Renal cortical epithelial cell (primary cell): Measurements from ENCODE around the gene LSAMP. TPM values are rescaled to one million over a fixed set of nuclear protein-coding genes. Genes with fewer than 3 reads are reported as not detected.
"Not testable (repeated sequence)": the region's sequence is repeated elsewhere in the genome, so short reads cannot be mapped to it uniquely, and the experiment has no call there.

Source experiments
- DNase-seq: peaks from one replicate; pipeline ENCODE4 v3.0.0-alpha.2; 2011; ENCODE audit warnings: low read depth
- total RNA-seq: library from RNA; depleted of rRNA; stranded (reverse); fragments of >200 nt; gene quantifications from 2 replicates; pipeline ENCODE4 v1.2.3, GENCODE V29; 2014

Gene LSAMP
- total RNA-seq, 1 donor from 2014 or later, result 0.55 TPM

DNA sequence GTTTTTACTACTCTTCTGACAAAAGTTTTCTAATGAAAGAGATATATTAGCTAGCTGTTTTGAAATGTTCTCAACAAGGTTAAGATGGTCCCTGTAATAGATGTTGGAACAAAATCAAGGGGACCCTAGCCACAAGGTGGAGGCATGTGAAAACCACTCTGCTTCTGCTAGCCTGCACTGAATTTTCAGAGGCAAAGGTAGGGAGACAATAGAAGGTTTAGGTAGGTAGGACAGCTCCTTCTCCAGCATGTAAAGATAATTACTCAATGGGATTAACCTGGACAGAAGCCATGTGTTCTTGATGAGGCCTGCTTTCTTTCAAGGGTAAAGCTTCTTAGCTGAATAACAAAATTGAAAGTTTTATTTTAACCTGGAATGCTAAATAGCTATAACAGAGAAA is 333.5 kb downstream of the LSAMP start:
- DNase-seq, result no peak

DNA sequence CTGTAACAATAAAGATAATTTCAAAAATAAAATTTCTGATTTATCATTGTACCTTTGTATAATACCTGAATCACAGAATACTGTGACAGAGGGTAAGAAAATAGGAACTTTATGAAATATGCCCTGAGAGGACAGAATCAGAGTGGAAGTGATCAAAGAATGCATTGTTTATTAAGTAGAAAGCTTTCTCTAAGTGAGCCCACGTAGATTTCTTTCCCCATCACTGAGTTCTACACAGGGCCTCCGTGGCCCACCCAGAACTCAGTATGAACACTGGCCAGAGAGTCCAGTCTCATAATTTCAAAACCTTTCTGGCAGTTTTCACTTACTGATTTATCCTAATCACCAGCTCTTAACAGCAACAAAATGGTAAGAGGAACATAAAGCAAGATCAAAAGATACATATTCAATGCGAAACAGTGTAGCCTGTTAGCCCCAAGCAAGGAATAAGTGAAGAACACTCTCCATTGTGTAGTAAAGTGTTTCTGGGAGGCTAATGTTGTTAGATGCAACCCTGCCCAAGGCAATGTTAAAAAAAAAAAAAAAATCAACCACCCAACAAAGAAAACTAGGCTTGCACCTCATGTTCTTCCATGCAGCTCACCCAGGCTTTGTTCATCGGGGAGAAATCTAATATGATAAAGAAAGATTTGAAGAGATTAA is 341.3 kb downstream of the LSAMP start:
- DNase-seq, result peak; percentile 3

DNA sequence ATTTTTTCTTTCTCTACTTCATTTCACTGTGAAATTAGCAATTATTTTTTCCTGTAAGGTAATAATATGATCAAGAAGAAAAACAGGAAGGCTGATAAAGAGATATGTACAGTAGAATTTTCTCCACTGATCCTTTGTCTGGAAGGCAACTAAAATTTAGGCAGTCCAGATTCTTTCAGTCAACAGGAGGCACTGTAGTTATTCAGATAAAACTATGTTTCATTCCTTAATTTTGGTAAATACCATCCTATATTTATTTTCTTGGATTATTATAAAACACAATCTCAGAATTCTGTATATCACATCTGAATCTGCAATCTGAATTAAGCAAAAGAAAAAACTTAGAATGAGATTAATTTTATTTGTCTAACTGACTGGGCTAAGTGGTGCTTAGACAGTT is 343.2 kb downstream of the LSAMP start:
- DNase-seq, result no peak

DNA sequence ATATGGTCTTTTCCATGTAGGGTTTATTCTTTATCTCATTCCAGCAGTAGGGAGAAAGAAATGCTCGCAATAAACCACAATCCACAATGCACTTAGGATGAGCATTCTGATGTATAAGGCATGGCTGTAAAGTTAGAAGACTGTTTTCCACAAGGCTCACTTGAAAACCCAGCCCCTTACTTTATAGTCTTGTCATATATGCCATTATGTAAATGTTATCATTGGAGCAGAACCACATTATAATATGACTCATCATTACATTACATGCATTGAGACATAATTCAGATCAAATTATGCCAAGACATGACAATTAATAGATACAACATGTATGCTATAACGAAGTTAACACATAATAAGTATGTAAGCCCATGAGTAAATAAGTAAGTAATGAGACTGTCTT is 348.1 kb downstream of the LSAMP start:
- no peak for DNase-seq

DNA sequence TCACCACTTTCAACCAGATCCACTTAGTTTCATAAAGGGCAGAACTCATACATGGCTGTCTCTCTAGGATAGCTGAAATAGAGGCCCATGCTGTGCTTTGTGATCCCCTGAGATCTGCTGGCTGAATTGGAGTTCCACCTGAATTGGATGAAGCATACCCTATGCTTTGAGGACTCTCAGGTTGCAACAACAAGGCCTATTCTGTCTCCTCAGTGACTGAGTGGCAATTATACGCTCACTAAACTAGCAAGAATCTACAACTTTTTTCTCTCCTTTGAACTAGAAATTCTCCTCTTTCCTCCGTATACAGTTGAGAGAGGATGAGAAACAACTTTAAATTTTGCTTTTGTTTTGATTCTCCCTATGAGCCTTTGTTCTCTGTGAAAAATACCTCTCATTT is 348.7 kb downstream of the LSAMP start:
- no peak for DNase-seq

DNA sequence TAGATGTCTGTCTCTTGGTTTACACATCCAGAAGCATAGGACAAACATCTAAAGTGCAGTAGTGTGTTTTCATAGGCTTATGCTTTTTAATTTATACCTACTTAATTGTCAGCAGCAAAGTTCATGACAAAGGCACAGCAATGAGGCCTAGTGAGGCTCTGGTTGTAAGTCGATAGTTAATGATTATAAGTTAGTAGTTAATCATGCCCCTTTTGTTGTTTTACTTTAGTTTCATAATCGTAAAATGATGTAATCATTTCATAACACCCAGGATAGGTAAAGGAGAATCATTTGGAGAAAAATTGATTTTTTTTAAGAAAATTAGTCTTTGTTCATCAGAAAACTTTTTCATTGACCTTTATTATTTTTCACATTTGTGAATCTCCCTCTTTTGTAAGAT is 351.9 kb downstream of the LSAMP start:
- peak; percentile 64 for DNase-seq

DNA sequence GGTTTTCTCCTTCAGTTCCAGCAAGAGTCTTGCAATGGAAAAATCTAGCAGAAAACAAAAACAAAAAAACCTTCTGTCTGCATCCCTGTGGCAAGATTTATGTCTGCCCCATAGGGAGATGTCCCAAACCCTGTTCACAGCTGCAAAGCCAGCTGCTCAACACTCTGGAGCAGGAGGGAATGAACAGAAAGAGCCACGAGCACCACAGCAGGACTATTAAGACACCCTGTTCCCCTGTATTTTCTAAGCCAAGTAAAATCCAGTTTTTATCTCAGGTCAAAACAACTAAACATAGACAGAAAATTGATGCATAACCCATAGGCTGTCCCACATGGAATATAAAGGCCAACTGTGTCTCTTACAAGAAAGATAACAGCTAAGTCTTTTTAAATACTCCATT is 357.9 kb downstream of the LSAMP start:
- no peak for DNase-seq

DNA sequence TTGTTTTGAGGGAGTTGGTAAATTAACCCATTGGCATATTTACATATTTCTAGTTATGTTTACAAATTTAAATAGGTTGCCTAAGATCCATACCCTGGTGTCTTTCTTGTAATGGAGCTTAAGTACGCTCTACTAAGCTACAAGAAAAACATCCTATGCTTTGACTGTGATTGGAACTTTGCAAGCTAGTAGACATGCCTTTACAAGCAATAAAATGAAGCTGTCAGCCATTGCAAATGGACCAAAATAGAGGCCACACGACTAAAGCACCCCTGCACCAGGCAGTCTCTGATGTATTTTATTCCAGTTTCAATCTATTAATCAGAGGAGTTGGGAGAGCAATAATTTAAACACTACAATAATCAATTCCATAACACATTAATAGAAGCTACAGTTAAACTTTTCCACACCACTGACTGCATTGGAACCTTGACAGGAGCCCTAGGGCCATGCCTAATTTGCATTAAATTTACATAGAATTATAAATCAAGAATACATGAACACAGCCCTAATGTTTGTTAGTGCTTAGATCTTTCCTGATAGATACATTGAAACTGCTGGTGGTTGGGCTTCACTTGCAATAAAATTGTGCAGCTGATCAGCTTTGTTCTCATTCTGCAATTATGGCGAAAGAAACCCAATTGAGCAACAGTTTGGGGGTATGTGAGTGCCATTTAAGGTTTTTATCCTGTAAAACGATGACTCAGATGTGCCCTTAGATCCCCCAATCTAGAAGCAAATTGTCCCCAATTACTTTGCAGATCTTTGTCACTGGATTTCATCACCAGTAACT is 360.1 kb downstream of the LSAMP start:
- DNase-seq, result peak; percentile 62

DNA sequence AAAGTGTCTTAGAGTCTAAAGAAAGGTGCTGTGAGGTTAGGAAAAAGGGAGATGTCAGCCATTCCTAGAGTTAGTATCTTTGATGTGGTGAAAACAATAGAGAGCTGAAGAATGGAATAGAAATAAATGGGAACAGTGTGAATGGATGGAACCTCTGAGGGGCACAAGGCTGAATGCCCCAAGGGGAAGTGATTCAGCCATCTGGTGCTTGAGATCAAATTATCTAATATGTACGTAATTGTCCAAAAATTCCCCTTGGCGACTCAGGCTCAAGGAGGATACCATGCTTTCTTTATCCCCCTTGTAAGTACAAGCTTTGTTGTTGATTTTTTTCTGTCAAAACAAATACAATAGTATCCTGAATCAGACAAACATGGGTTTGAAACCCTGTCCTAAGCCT is 361.6 kb downstream of the LSAMP start:
- DNase-seq, result no peak

DNA sequence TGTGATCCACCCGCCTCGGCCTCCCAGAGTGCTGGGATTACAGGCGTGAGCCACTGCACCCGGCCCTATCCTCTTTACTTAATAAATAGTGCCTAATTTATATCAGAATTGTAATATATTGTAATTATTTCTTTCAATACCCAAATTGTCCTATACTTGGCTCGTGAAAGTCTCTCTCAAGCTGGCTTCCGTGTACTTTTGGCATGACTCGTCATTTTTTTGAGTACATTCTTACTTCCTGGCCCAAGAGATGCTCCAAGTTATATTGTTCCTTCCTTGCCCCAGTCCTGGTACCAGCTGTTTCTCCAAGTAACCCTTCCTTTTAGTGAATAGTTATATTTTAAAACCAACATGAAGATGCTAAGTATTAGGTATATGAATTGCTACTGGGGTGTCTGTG is 366.7 kb downstream of the LSAMP start:
- DNase-seq, result no peak

DNA sequence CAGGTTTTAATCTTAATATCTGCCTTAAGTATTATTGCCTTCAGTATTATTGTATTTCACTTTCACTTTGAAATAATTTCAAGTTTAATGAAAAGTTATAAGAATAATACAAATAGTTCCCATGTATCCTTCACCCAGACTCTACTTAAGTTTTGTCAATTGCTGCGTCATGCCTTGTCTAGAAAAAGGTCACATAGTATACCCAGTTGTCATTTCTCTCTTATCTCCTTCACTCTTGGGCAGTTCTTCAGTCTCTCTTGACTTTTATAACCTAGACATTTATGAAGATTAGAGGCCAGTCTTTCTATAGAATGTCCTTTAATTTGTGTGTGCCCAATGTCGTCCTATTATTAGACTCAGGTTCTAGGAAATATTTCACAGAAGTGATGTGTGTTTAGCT is 367.7 kb downstream of the LSAMP start:
- no peak for DNase-seq

DNA sequence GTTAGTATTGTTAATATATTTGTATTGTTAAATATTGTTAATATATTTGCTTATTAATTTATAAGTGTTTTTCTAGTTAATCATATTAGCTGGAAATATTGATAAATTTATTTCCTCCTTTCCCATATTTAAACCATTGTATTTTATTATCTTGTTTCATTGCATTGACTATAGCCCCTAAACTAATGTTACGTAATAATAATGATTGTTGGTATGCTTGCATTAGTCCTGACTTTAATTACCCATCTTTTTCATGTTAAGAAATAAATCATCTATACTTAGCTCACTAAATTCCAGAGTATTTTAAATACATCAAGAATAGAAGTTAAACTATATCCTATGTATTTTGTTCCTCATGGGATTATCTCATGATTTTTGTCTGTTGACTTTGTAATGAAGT is 368.2 kb downstream of the LSAMP start:
- no peak for DNase-seq

DNA sequence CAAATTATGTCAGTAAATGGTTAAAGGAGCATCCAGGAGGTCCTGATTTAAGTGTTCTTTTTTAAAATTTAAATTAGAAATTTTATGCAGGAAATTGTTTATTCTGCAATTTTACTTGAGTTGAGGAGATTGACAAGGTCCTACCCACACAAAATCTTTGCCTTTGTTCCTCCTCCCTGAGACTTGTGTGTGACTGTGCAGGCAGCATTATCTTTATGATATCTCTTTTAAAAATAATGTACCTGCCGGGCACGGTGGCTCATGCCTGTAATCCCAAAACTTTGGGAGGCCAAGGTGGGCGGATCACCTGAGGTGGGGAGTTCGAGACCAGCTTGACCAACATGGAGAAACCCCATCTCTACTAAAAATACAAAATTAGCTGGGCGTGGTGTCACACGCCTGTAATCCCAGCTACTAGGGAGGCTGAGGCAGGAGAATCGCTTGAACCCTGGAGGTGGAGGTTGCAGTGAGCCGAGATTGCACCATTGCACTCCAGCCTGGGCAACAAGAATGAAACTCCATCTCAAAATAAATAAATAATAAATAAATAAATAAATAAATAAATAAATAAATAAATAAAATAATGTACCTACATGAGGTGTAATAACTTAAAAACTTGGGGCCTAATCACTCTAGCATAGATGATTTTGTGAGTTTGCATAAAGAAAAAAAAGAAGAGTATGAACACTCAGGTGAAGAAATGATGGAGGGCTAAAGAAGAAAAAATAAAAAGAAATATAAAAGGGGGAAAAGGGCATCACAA is 374.6 kb downstream of the LSAMP start:
- not testable (repeated sequence) for DNase-seq

DNA sequence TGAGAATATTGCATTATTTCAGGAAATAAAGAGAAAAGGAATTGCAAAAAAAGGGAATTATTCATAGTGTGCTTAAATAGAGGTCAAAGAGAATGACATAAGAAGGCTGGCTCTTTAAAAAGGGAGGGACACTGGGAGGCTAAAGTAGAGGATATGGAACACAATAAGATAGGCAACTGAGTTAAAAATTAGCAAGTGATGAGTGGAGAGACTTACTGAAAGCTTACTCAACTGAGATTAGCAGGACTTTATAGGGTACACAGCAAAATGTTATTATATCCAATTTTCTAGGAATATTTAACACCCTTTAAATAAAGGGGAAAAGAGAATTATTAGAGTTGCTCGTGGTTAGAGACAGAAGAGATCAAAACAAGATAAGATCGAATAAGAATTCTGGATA is 375.2 kb downstream of the LSAMP start:
- DNase-seq, result peak; percentile 44

DNA sequence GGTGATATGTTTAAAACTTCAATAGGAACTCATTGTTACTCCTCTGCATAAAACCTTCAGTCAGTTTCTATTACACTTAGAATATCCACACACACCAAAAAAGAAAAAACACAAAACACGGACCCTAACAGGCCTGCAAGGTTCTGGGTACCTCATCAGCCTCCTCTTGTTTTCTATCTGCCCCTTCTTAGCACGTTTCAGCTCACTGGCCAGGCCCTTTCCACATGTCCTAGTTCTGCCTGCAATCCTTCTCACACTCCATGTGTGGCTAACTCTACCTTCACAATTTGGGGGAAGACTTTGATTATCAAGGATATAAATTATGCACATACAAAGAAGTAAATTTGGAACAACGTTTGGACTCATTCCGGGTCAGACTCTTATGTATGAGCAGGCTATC is 376.3 kb downstream of the LSAMP start:
- DNase-seq, result no peak

DNA sequence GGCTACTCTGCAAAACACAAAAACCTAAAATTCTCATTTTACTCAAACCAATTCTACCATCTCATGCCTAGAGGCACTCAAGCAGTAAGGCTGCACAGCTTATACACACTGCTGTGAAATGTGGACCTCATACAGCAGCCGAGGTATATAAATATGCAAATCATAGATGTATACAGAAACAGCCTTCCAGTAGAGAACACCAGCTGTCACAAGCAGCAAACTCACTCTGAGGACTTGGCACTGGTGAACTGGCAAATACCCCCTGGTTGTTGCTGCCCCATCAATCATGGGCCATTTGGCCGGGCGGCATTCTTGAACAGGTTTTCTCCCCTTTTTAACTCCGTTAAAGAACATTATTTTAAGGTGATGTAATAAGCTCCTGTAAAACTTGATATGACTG is 378.0 kb downstream of the LSAMP start:
- DNase-seq, result no peak

DNA sequence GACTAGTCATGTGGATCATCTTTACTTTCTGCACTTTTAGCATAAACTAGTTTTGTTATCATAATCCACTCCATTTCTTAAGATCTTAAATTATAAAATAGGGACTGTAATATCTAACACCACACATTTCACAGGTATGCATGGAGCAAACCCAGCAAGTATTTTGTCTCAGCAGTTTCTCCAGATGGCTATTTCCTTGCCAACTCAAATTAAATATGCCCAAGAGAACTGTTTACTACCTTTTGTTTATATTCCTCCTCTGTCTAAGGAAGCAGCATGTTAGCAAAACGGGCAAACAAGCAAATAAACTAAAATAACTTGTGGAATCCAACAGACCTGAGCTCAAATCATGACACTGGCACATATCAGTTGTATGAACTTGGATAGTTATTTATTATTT is 379.8 kb downstream of the LSAMP start:
- DNase-seq, result no peak

DNA sequence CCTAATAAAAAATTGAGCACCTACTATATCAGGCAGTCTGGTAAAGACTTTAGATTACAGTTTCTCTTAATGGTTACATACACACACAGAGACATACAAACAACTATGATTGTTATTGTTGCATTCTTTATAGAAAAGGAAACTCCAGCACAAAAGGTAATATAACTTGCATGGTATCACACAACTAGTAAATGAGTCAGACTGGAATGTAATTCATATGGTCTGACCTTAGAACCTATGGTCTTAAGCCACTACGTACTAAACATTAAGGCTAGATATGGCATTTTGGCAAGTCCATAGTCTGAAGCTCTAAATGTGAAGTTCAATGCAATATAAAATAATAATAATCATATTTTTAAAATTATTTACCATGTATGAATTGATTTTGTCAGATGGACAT is 380.6 kb downstream of the LSAMP start:
- peak; percentile 58 for DNase-seq

DNA sequence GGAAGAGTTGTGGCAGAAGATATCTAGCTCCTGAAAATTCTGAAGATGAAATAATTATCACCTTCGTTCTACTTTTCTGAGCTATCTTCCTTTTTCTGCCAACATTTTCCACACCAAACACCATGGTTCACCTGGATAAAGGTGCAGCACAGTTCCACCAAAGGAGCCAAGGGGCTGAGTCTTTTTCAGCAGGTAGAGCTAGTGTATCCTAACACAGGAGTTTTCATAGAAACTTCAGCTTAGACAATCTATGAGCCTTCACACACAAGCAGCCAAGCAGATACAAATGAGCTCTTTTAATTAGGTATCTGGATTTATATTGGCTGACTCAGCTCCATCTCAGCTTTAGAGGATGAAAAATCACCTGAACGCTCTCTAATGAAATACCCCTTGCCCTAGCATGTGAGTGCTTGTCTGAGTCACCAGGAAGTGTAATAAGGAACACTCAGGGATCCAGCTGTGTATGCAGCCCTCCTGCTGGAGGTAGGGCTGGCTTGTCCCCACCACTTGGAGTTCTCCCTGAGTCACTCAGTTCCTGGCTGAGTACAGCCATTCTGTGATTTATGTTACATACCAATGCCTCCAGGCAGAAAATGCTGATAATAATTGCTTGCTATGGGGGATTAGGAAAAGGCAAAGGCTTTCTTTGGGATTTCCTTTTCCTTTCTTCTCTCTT is 385.7 kb downstream of the LSAMP start:
- peak; percentile 99 for DNase-seq

DNA sequence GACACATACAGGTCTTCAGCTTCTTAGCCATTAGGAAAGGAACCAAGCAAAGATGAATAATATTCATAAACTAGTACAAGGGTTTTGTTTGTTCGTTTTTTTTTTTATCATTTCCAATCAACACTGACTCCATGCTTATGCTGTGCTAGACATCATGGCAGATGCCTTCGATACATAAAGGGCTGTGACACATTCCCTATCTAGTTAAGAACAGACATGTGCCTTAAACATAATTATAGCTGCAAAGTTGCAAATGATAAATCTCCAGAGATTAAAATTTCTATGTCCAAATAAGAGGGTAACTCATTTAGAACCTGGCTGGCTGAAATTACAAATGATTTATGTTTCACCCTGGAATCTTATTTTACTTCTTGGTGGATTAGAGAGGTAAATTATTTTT is 386.4 kb downstream of the LSAMP start:
- no peak for DNase-seq

DNA sequence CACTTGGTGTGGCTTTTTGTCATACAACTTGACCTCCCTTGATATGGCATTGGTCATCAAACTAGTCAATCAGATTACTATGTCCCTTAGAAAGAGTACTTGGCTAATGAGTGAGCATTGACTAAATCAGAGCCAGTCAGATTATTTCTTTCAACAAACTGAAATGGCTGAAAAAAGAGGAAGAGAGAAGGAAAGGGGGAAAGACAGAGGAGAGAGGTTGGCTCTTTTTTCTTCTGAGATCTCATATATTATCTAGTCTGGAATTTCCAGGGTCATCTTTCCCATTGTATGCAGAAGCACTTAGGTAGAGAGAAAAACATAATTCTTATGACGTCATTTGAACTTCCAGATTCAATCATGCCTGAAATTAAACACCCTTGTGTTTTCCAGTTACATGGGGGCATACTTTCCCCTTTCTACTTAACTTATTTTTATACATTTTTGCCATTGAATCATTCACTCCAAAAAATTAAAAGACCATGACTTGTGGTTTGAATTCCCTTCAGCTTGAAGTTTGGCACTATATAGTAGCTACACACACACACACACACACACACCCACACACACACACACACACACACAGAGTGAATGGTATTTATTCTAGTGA is 387.8 kb downstream of the LSAMP start:
- peak; percentile 80 for DNase-seq

DNA sequence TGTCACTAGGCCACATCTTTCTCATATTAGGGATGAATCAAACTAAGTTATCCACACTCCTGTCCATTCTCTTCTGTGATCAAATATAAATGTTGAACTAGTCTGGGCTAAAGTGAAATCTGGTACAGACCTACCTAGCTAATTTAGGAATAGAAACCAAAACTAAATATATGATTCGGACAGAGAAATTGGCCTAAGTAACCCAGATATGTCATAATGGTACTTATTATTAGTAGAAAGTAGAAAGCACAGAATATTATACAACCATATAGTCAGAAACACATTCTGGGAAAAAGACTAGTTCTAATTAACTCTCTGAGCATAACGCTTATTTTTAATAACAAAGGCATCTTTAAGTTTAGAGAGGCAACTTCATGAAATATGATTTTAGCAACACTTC is 389.0 kb downstream of the LSAMP start:
- DNase-seq, result no peak
